GM21529 (cell line): Measurements from ENCODE around the gene OR52E2.

Experiments used
- ATAC-seq: cut with Tn5 transposase; IDR thresholded peaks from one replicate; pipeline ENCODE4 v1.9.1; 2021; ENCODE audit not compliant: unreplicated experiment

Gene OR52E2

GRCh38 chr11:5013012-5013411 is 46.4 kb downstream of the OR52E2 start:
- ATAC-seq = no peak

- ATAC-seq = no peak
Measured at GRCh38 chr11:5011254-5011653, 48.2 kb downstream of the OR52E2 start.
